ENCODE data around the gene ZNF778.
"Not testable (repeated sequence)": the region's sequence is repeated elsewhere in the genome, so short reads cannot be mapped to it uniquely, and the experiment has no call there.

ZNF778 gene

GRCh38 chr16:89257757-89258465 is 40.4 kb downstream of the ZNF778 start:
- DNase-seq: no peak

- not testable (repeated sequence) for DNase-seq
These were observed 42.4 kb downstream of the ZNF778 start for GRCh38 chr16:89259901-89260300.

GRCh38 chr16:89261691-89262563 is 44.4 kb downstream of the ZNF778 start:
- DNase-seq: no peak

- DNase-seq: no peak
These were observed 47.5 kb downstream of the ZNF778 start for GRCh38 chr16:89264800-89265550.

GRCh38 chr16:89265647-89266046 is 48.1 kb downstream of the ZNF778 start:
- DNase-seq: no peak

- no peak for DNase-seq
These were observed 49.1 kb downstream of the ZNF778 start for GRCh38 chr16:89266521-89267134.

GRCh38 chr16:89267746-89268145 is 50.2 kb downstream of the ZNF778 start:
- DNase-seq: not testable (repeated sequence)

GRCh38 chr16:89268585-89268984 is 51.1 kb downstream of the ZNF778 start:
- DNase-seq: no peak

GRCh38 chr16:89268987-89269735 is 51.7 kb downstream of the ZNF778 start:
- DNase-seq: no peak

GRCh38 chr16:89269805-89270665 is 52.5 kb downstream of the ZNF778 start:
- DNase-seq: no peak

GRCh38 chr16:89270666-89271345 is 53.3 kb downstream of the ZNF778 start:
- no peak for DNase-seq

- no peak for DNase-seq
These were observed 55.1 kb downstream of the ZNF778 start for GRCh38 chr16:89272631-89273030.

GRCh38 chr16:89273741-89274472 is 56.4 kb downstream of the ZNF778 start:
- DNase-seq: no peak

- no peak for DNase-seq
These were observed 57.2 kb downstream of the ZNF778 start for GRCh38 chr16:89274561-89275283.

- DNase-seq: no peak
These were observed 57.7 kb downstream of the ZNF778 start for GRCh38 chr16:89275284-89275584.

GRCh38 chr16:89275837-89276720 is 58.6 kb downstream of the ZNF778 start:
- no peak for DNase-seq

GRCh38 chr16:89277049-89277448 is 59.5 kb downstream of the ZNF778 start:
- no peak for DNase-seq

- DNase-seq: no peak
These were observed 60.3 kb downstream of the ZNF778 start for GRCh38 chr16:89277641-89278341.
